Ovary (tissue), 9 donors: Measurements from ENCODE around the gene CBX4. TPM values are rescaled to one million over a fixed set of nuclear protein-coding genes. Genes with fewer than 3 reads are reported as not detected.
A peak's percentile ranks its signal among the peaks of the same experiment; 100 is the strongest.

ENCODE experiments used
- DNase-seq, 5 donors: peaks; one replicate each; pipeline ENCODE4 v3.0.0-alpha.2; 2019 to 2020
- H3K27ac ChIP-seq, 2 donors: fragments of 200-600 bp; one replicate each; pipeline versions ENCODE4 v1.5.1 to v1.8.0; 2019 to 2022
- H3K27me3 ChIP-seq: fragments of 200-600 bp; one replicate; pipeline ENCODE4 v1.8.0; 2022
- H3K36me3 ChIP-seq: fragments of 200-600 bp; sonication (generic); one replicate; pipeline ENCODE4 v1.5.1; 2019
- H3K4me1 ChIP-seq: one replicate; pipeline ENCODE4 v1.8.1; 2013; ENCODE audit warnings: mild to moderate bottlenecking, moderate library complexity; ENCODE audit not compliant: insufficient read depth
- H3K4me3 ChIP-seq: fragments of 200-600 bp; sonication (generic); one replicate; pipeline ENCODE4 v1.5.1; 2017
- H3K9me3 ChIP-seq, 2 donors: fragments of 200-600 bp in 1 of 2; sonication (generic) in 1 of 2; one replicate each; pipeline versions ENCODE4 v1.5.1 to v1.8.1; 2013 to 2019; ENCODE audit warnings: mild to moderate bottlenecking in 1 of 2, moderate library complexity in 1 of 2
- CTCF ChIP-seq, 3 donors: fragments of 450-650 bp in 2 of 3; fragments of 200-600 bp in 1 of 3; IDR thresholded peaks; one replicate each; pipeline versions ENCODE4 v1.5.1 to v1.8.0; 2016 to 2022; ENCODE audit warnings: antibody characterized with exemption in 3 of 3, mild to moderate bottlenecking in 1 of 3
- EP300 ChIP-seq: sonication (generic); formaldehyde crosslinking; IDR thresholded peaks from one replicate; pipeline ENCODE4 v1.6.1; 2017; ENCODE audit warnings: antibody characterized with exemption
- POLR2A ChIP-seq: fragments of 450-650 bp; IDR thresholded peaks from one replicate; pipeline ENCODE4 v1.6.1; 2017; ENCODE audit warnings: antibody characterized with exemption, mild to moderate bottlenecking, moderate library complexity
- WGBS, 3 donors: extraction: QIAGEN DNeasy Blood & Tissue Kit in 1 of 3; methylation state at CpG; one replicate each; pipeline versions ENCODE4 v1.1.5 to v1.1.7; 2013 to 2017; 5-methylcytosine and 5-hydroxymethylcytosine counted together
- intact Hi-C, 4 donors: fragments of 100-400 bp; cut with DNase I; formaldehyde crosslinking; loops; one replicate each; pipeline versions ENCODE4 v1.11.0 to v1.15.1; 2022 to 2023
- polyA plus RNA-seq, 2 donors: library from polyadenylated mRNA; stranded (reverse); fragments of 200-250 nt in 1 of 2; fragments of 350-450 nt in 1 of 2; fragmentation: Illumina TruSeq in 1 of 2; extraction: RNeasy Lipid Tissue Mini Kit (QIAGEN cat#74804) in 1 of 2; gene quantifications; one replicate each; pipeline ENCODE4 v1.2.3, GENCODE V29; 2013 to 2014
- total RNA-seq, 7 donors: library from RNA; depleted of rRNA in 2 of 7; stranded (reverse); fragments of >200 nt in 2 of 7; fragmentation: NEBNext Ultra II Directional in 3 of 7; extraction: Animal tissue kit (Norgen Biotek cat#: 25700) in 3 of 7; gene quantifications; one replicate each; pipeline versions ENCODE4 v1.1.0 to v1.2.4, GENCODE V29; 2016 to 2023
- donor health status: DM: no; HTN: no; CAD: no; lungs with moderate emphysema.
- donor health status: DM: no; HTN: no; CAD: no.
- donor health status: Bipolar disorder and iron deficiency.
- donor health status: DM: yes; HTN: yes; CAD: no.
- donor health status: DM: no; HTN: no; CAD: no.
- donor health status: DM: yes; HTN: yes; CAD: no.

Gene CBX4
- total and polyA plus RNA-seq, 9 donors: 5.5 to 27.9 (median 16.0) TPM

- intact Hi-C loops: loop anchor here in 1 of 4 donors (10.0 kb wide), 1 partner anchor 52 kb away; no protein-coding TSS in a partner anchor
- 63 to 72% (median 69%) methylated on average over 13 of the region's 13 CpGs for WGBS, 3 donors
- Histone ChIP-seq H3K4me1 (no peaks in the 10 kb centered on the region), H3K27me3 (no peaks in the 10 kb centered on the region), H3K9me3 (no peaks in the 10 kb centered on the region), H3K36me3 (no peaks in the 10 kb centered on the region), H3K27ac (no peak overlapping the region), H3K4me3 (no peak overlapping the region)
- no peak for DNase-seq
- TF ChIP-seq EP300: no peak
- no peak for TF ChIP-seq POLR2A
- TF ChIP-seq CTCF (IDR thresholded peaks at IDR 0.05): no peak
Measured at GRCh38 chr17:79862771-79863440, 23.7 kb upstream of the CBX4 start.

DNA sequence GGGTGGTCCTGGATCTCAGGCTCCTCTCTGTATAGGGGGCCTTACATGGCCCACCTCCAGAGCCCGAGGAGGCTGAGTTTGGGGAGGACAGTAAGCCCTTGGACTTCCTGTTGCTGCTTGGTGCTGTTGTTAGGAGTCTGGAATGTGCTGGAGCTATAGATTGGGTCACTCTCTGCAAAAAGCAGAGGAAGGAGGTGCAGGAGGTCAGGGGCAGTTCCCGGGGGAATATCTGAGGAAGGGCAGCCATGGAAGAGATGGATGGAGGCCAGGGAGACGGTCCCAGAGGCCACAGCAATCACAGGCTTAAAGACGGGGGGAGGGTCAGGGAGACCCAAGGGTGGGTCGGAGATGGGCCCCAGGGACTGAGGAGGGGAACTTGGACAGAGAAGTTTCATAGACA, 23.0 kb upstream of the CBX4 start:
- 25 to 34% (median 26%) methylated on average over 5 of the region's 5 CpGs for WGBS, 3 donors
- TF ChIP-seq POLR2A (no peak), EP300 (no peak), CTCF (IDR thresholded peaks at IDR 0.05) (no peak)
- intact Hi-C loops: loop anchor here in 1 of 4 donors (10.0 kb wide), 1 partner anchor 53 kb away; no protein-coding TSS in a partner anchor
- no peak for DNase-seq
- no peak overlapping the region for H3K27ac ChIP-seq
- H3K9me3 ChIP-seq: no peaks in the 10 kb centered on the region
- no peaks in the 10 kb centered on the region for H3K27me3 ChIP-seq
- H3K4me1 ChIP-seq: no peaks in the 10 kb centered on the region
- H3K36me3 ChIP-seq: no peaks in the 10 kb centered on the region
- no peak overlapping the region for H3K4me3 ChIP-seq

DNA sequence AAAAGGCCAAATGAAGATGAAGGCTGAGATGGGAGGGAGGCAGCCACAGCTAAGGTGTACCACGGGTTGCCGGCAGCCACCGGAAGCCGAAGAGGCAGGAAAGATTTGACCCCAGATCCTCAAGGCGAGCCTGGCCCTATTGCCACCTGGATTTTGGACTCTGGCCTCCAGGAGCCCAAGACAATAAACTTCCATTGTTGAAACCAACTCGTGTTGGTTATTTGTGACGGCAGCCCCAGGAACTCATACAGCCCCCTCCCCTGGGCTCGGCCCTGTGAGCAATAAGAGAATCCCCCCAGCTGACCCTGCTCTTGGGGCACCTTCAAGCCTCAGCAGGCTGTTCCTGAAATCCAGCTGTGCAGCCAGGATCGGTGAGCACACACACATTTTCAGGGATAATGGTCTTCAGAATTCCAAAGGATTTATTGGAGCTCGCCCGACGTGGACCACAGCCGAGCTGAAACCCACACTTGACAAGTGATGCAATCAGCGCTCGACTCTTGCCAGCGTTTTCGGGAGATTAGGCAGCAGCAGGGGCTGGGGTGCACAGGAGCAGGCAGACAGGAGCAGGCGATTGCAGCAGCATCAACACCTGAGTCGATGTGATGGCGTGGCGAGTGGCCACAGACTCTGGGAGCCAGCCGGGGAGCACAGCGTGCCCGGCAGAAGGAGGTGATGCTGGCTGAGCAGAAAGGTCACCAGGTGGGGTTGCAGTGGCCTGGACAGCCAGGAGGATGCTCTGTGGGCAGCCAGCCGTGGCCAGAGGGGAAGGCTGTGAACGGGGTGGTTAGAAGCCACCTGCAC, 22.4 kb upstream of the CBX4 start:
- TF ChIP-seq CTCF (IDR thresholded peaks at IDR 0.05) (no peak), EP300 (no peak), POLR2A (no peak)
- WGBS, 3 donors: 47 to 63% (median 63%) methylated on average over 26 of the region's 26 CpGs
- no peak overlapping the region for H3K27ac ChIP-seq
- intact Hi-C loops: loop anchor here in 1 of 4 donors (10.0 kb wide), 1 partner anchor 53 kb away; no protein-coding TSS in a partner anchor
- no peaks in the 10 kb centered on the region for H3K27me3 ChIP-seq
- no peaks in the 10 kb centered on the region for H3K4me1 ChIP-seq
- H3K36me3 ChIP-seq: no peaks in the 10 kb centered on the region
- no peaks in the 10 kb centered on the region for H3K9me3 ChIP-seq
- peak in 1 of 5 donors; percentile 9 for DNase-seq
- no peak overlapping the region for H3K4me3 ChIP-seq

GRCh38 chr17:79859676-79860615, 20.7 kb upstream of the CBX4 start:
- H3K4me3 ChIP-seq: no peak overlapping the region
- intact Hi-C loops: loop anchor here in 1 of 4 donors (10.0 kb wide), 1 partner anchor 55 kb away; no protein-coding TSS in a partner anchor

More at GRCh38 chr17:79859676-79860615, 20.7 kb upstream of the CBX4 start:
- no peaks in the 10 kb centered on the region for H3K27me3 ChIP-seq
- no peak for TF ChIP-seq POLR2A
- no peak for TF ChIP-seq CTCF (IDR thresholded peaks at IDR 0.05)
- no peak for TF ChIP-seq EP300
- no peak overlapping the region for H3K27ac ChIP-seq
- H3K9me3 ChIP-seq: no peaks in the 10 kb centered on the region
- DNase-seq: peak in 1 of 5 donors; percentile 47
- 66 to 70% (median 69%) methylated on average over 37 to 38 of the region's 38 CpGs for WGBS, 3 donors
- H3K4me1 ChIP-seq: no peaks in the 10 kb centered on the region
- no peaks in the 10 kb centered on the region for H3K36me3 ChIP-seq
